WTC11 (cell line): ENCODE measurements around the gene MAGI3. TPM values are rescaled to one million over a fixed set of nuclear protein-coding genes. Genes with fewer than 3 reads are reported as not detected.

Experiments
- ATAC-seq: fragments of 200-7000 bp; cut with Tn5 transposase; 2 replicates; pipeline ENCODE4 v1.10.0; 2021; ENCODE audit warnings: mild to moderate bottlenecking, moderate library complexity
- CTCF ChIA-PET: fragments of 300-600 bp; sonication (Branson Sonifier 250); formaldehyde crosslinking; loops from one replicate; lab custom pipeline; 2021; ENCODE audit warnings: antibody characterized with exemption; lab: Charles Lee
- POLR2A ChIA-PET: fragments of 350-600 bp; sonication (Branson Sonifier 250); formaldehyde crosslinking; loops from one replicate; lab custom pipeline; 2021; ENCODE audit warnings: antibody characterized with exemption; lab: Charles Lee
- DNase-seq: peaks from one replicate; pipeline ENCODE4 v3.0.0; 2021; ENCODE audit warnings: low spot score
- H3K27ac Mint-ChIP-seq: 2 replicates; pipeline ENCODE4 v1.8.0; 2021; ENCODE audit warnings: mixed read lengths
- H3K27me3 Mint-ChIP-seq: 2 replicates; pipeline ENCODE4 v1.8.0; 2021; ENCODE audit warnings: low read depth, mild to moderate bottlenecking, moderate library complexity, mixed read lengths
- H3K36me3 Mint-ChIP-seq: 2 replicates; pipeline ENCODE4 v1.8.0; 2021; ENCODE audit warnings: mixed read lengths
- H3K4me1 Mint-ChIP-seq: 2 replicates; pipeline ENCODE4 v1.8.0; 2022; ENCODE audit warnings: mixed read lengths
- H3K4me3 Mint-ChIP-seq: 2 replicates; pipeline ENCODE4 v1.8.0; 2021; ENCODE audit warnings: mild to moderate bottlenecking, moderate library complexity, mixed read lengths
- H3K9me3 Mint-ChIP-seq: 2 replicates; pipeline ENCODE4 v1.8.0; 2021; ENCODE audit warnings: mixed read lengths
- CREM ChIP-seq: sonication (generic); formaldehyde crosslinking; IDR thresholded peaks from 2 replicates; pipeline ENCODE4 v1.8.1; 2022; ENCODE audit warnings: mild to moderate bottlenecking, missing genetic modification reagents, moderate library complexity
- EMX1 ChIP-seq: fragments of 250-450 bp; sonication (Bioruptor Pico); IDR thresholded peaks from 2 replicates; pipeline ENCODE4 v1.8.0; 2021; ENCODE audit warnings: mild to moderate bottlenecking
- ETV6 ChIP-seq: sonication (generic); formaldehyde crosslinking; IDR thresholded peaks from 2 replicates; pipeline ENCODE4 v1.8.1; 2022; ENCODE audit warnings: mild to moderate bottlenecking, missing genetic modification reagents
- GTF2I ChIP-seq: fragments of 250-450 bp; sonication (Bioruptor Pico); conservative IDR thresholded peaks from 2 replicates; pipeline ENCODE4 v1.4.0; 2021; ENCODE audit warnings: mild to moderate bottlenecking
- HMGXB4 ChIP-seq: sonication (generic); formaldehyde crosslinking; IDR thresholded peaks from 2 replicates; pipeline ENCODE4 v1.8.1; 2023; ENCODE audit warnings: mild to moderate bottlenecking, moderate library complexity, missing genetic modification reagents
- OVOL2 ChIP-seq: fragments of 250-450 bp; sonication (Bioruptor Pico); IDR thresholded peaks from 2 replicates; pipeline ENCODE4 v1.9.0; 2021; ENCODE audit warnings: mild to moderate bottlenecking, borderline replicate concordance
- RORB ChIP-seq: fragments of 250-450 bp; sonication (Bioruptor Pico); IDR thresholded peaks from 2 replicates; pipeline ENCODE4 v1.9.0; 2021; ENCODE audit warnings: mild to moderate bottlenecking
- TEAD4 ChIP-seq: sonication (generic); formaldehyde crosslinking; IDR thresholded peaks from 2 replicates; pipeline ENCODE4 v1.8.0; 2022; ENCODE audit warnings: mild to moderate bottlenecking, missing genetic modification reagents
- TP53 ChIP-seq: sonication (generic); formaldehyde crosslinking; IDR thresholded peaks from 2 replicates; pipeline ENCODE4 v1.8.1; 2023; ENCODE audit warnings: mild to moderate bottlenecking, missing genetic modification reagents
- USF1 ChIP-seq: sonication (generic); formaldehyde crosslinking; IDR thresholded peaks from 2 replicates; pipeline ENCODE4 v1.8.0; 2022; ENCODE audit warnings: mild to moderate bottlenecking, missing genetic modification reagents
- ZMAT4 ChIP-seq: fragments of 250-450 bp; sonication (Bioruptor Pico); IDR thresholded peaks from 2 replicates; pipeline ENCODE4 v1.9.0; 2021; ENCODE audit warnings: mild to moderate bottlenecking
- ZNF281 ChIP-seq: sonication (generic); formaldehyde crosslinking; IDR thresholded peaks from 2 replicates; pipeline ENCODE4 v1.8.0; 2023; ENCODE audit warnings: mild to moderate bottlenecking, missing genetic modification reagents
- ZNF416 ChIP-seq: fragments of 250-450 bp; sonication (Bioruptor Pico); IDR thresholded peaks from 2 replicates; pipeline ENCODE4 v1.9.0; 2021; ENCODE audit warnings: mild to moderate bottlenecking, inconsistent platforms
- ZNF423 ChIP-seq: fragments of 250-450 bp; sonication (Bioruptor Pico); IDR thresholded peaks from 2 replicates; pipeline ENCODE4 v2.1.2; 2022; ENCODE audit warnings: mild to moderate bottlenecking, moderate library complexity
- total RNA-seq: library from RNA; stranded (reverse); gene quantifications from 3 replicates; pipeline ENCODE4 v1.2.3, GENCODE V29; 2021
- TF ChIP-seq, protein P1 (sequence below): sonication (generic); formaldehyde crosslinking; IDR thresholded peaks from 2 replicates; pipeline ENCODE4 v1.8.0; 2022; ENCODE audit warnings: mild to moderate bottlenecking, missing genetic modification reagents
- TF ChIP-seq, protein P2 (sequence below): sonication (generic); formaldehyde crosslinking; IDR thresholded peaks from 2 replicates; pipeline ENCODE4 v1.8.1; 2022; ENCODE audit warnings: low read depth, missing genetic modification reagents, borderline replicate concordance
- TF ChIP-seq, protein P3 (sequence below): fragments of 250-450 bp; sonication (Bioruptor Pico); IDR thresholded peaks from 2 replicates; pipeline ENCODE4 v1.8.0; 2021; ENCODE audit warnings: mild to moderate bottlenecking

MAGI3 gene
- total RNA-seq, 1 experiment from 2014 or later, result 9.7 TPM

GRCh38 chr1:113390871-113391648 lies 745 bp downstream of the MAGI3 start:
- Mint-ChIP-seq H3K9me3 (peaks cover 10% of the 10 kb centered on the region), H3K36me3 (peaks cover 6% of the 10 kb centered on the region)
- no peak for ATAC-seq
- CTCF ChIA-PET, result interaction anchor here (0.7 to 1.2 kb wide), 4 partner anchors 13 to 250 kb away, joined by 3 to 4 read pairs (median 3); no protein-coding TSS in a partner anchor
- 0 out of 2 replicates have a peak, but pooled peaks have one; percentile 52 for TF ChIP-seq EMX1 (CRISPR knock-in tag)
- peak; percentile 93 for TF ChIP-seq GTF2I (CRISPR knock-in tag)
- no peak for TF ChIP-seq HMGXB4 (CRISPR knock-in tag)
- TF ChIP-seq USF1 (CRISPR knock-in tag), result peak; percentile 38; the same call in 1 of the 2 replicates
- peak; percentile 2; the same call in 1 of the 2 replicates for TF ChIP-seq CREM (CRISPR knock-in tag)
- 0 out of 2 replicates have a peak, but pooled peaks have one; percentile 16 for TF ChIP-seq ZNF423 (CRISPR knock-in tag)
- 0 out of 2 replicates have a peak, but pooled peaks have one; percentile 17 for TF ChIP-seq TEAD4 (CRISPR knock-in tag)
- TF ChIP-seq ZNF281 (CRISPR knock-in tag), result no peak
- TF ChIP-seq, all 79 proteins: peak for 6
- Mint-ChIP-seq H3K27me3 (peaks cover 13% of the 10 kb centered on the region), H3K4me1 (peaks cover 18% of the 10 kb centered on the region), H3K4me3 (peak overlapping the region; percentile 71), H3K27ac (no peak overlapping the region)
- peak; percentile 39 for DNase-seq
- POLR2A ChIA-PET, result no interaction called here

GRCh38 chr1:113391649-113392271 lies 1.4 kb downstream of the MAGI3 start:
- Mint-ChIP-seq H3K9me3 (peaks cover 9% of the 10 kb centered on the region), H3K27ac (no peak overlapping the region), H3K4me1 (peaks cover 18% of the 10 kb centered on the region), H3K36me3 (peaks cover 6% of the 10 kb centered on the region), H3K4me3 (peak overlapping the region; percentile 69), H3K27me3 (peaks cover 13% of the 10 kb centered on the region)
- ChIA-PET CTCF (interaction anchor here (0.7 to 1.0 kb wide), 3 partner anchors 12 to 251 kb away, joined by 3 to 4 read pairs (median 3); no protein-coding TSS in a partner anchor), POLR2A (no interaction called here)
- no peak for DNase-seq
- no peak for ATAC-seq
- TF ChIP-seq, protein P1, sequence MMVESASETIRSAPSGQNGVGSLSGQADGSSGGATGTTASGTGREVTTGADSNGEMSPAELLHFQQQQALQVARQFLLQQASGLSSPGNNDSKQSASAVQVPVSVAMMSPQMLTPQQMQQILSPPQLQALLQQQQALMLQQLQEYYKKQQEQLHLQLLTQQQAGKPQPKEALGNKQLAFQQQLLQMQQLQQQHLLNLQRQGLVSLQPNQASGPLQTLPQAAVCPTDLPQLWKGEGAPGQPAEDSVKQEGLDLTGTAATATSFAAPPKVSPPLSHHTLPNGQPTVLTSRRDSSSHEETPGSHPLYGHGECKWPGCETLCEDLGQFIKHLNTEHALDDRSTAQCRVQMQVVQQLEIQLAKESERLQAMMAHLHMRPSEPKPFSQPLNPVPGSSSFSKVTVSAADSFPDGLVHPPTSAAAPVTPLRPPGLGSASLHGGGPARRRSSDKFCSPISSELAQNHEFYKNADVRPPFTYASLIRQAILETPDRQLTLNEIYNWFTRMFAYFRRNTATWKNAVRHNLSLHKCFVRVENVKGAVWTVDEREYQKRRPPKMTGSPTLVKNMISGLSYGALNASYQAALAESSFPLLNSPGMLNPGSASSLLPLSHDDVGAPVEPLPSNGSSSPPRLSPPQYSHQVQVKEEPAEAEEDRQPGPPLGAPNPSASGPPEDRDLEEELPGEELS (CRISPR knock-in tag), result no peak
- no peak for TF ChIP-seq OVOL2 (CRISPR knock-in tag)
- TF ChIP-seq ZMAT4 (CRISPR knock-in tag), result no peak
- TF ChIP-seq, protein P2, sequence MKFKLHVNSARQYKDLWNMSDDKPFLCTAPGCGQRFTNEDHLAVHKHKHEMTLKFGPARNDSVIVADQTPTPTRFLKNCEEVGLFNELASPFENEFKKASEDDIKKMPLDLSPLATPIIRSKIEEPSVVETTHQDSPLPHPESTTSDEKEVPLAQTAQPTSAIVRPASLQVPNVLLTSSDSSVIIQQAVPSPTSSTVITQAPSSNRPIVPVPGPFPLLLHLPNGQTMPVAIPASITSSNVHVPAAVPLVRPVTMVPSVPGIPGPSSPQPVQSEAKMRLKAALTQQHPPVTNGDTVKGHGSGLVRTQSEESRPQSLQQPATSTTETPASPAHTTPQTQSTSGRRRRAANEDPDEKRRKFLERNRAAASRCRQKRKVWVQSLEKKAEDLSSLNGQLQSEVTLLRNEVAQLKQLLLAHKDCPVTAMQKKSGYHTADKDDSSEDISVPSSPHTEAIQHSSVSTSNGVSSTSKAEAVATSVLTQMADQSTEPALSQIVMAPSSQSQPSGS (CRISPR knock-in tag), result no peak
- TF ChIP-seq ZNF281 (CRISPR knock-in tag), result no peak
- TF ChIP-seq ZNF416, result no peak
- no peak for TF ChIP-seq TP53 (CRISPR knock-in tag)
- TF ChIP-seq, protein P3, sequence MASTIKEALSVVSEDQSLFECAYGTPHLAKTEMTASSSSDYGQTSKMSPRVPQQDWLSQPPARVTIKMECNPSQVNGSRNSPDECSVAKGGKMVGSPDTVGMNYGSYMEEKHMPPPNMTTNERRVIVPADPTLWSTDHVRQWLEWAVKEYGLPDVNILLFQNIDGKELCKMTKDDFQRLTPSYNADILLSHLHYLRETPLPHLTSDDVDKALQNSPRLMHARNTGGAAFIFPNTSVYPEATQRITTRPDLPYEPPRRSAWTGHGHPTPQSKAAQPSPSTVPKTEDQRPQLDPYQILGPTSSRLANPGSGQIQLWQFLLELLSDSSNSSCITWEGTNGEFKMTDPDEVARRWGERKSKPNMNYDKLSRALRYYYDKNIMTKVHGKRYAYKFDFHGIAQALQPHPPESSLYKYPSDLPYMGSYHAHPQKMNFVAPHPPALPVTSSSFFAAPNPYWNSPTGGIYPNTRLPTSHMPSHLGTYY (CRISPR knock-in tag), result no peak
- no peak for TF ChIP-seq ETV6 (CRISPR knock-in tag)
- no peak for TF ChIP-seq USF1 (CRISPR knock-in tag)
- TF ChIP-seq RORB (CRISPR knock-in tag), result no peak
